Activated gamma-delta T cell treated with Interleukin-2 at 50 U/mL for 16 hours (primary cell): ENCODE data around the gene ILDR1.

Experiments used
- DNase-seq: peaks from one replicate; pipeline ENCODE4 v3.0.0-alpha.2; 2020

The ILDR1 gene

GRCh38 chr3:121992601-121993560 lies 29.2 kb downstream of the ILDR1 start:
- no peak for DNase-seq

GRCh38 chr3:121989943-121990342 lies 32.1 kb downstream of the ILDR1 start:
- no peak for DNase-seq

- no peak for DNase-seq
These were observed 33.9 kb downstream of the ILDR1 start for GRCh38 chr3:121988146-121988545.

- DNase-seq, result no peak
These were observed 36.2 kb downstream of the ILDR1 start for GRCh38 chr3:121985846-121986245.

- DNase-seq, result no peak
These were observed 40.6 kb downstream of the ILDR1 start for GRCh38 chr3:121981473-121981872.

GRCh38 chr3:121980450-121980796 lies 41.6 kb downstream of the ILDR1 start:
- DNase-seq, result no peak

- no peak for DNase-seq
These were observed 42.2 kb downstream of the ILDR1 start for GRCh38 chr3:121979734-121980449.

GRCh38 chr3:121979246-121979645 lies 42.8 kb downstream of the ILDR1 start:
- DNase-seq, result no peak

GRCh38 chr3:121976727-121977126 lies 45.3 kb downstream of the ILDR1 start:
- no peak for DNase-seq

- no peak for DNase-seq
These were observed 46.2 kb downstream of the ILDR1 start for GRCh38 chr3:121975702-121976302.

- DNase-seq, result no peak
These were observed 47.4 kb downstream of the ILDR1 start for GRCh38 chr3:121974601-121975111.

GRCh38 chr3:121970047-121970446 lies 52.0 kb downstream of the ILDR1 start:
- DNase-seq, result no peak

GRCh38 chr3:121969631-121970030 lies 52.4 kb downstream of the ILDR1 start:
- DNase-seq, result no peak

GRCh38 chr3:121963608-121964007 lies 58.4 kb downstream of the ILDR1 start:
- no peak for DNase-seq

GRCh38 chr3:121962443-121962842 lies 59.6 kb downstream of the ILDR1 start:
- DNase-seq, result no peak

GRCh38 chr3:121961283-121961682 lies 60.8 kb downstream of the ILDR1 start:
- no peak for DNase-seq

GRCh38 chr3:121958801-121959200 lies 63.2 kb downstream of the ILDR1 start:
- DNase-seq, result no peak

GRCh38 chr3:121957674-121958415 lies 64.2 kb downstream of the ILDR1 start:
- no peak for DNase-seq

GRCh38 chr3:121956363-121956762 lies 65.7 kb downstream of the ILDR1 start:
- no peak for DNase-seq

GRCh38 chr3:121951291-121951919 lies 70.6 kb downstream of the ILDR1 start:
- no peak for DNase-seq

- DNase-seq, result no peak
These were observed 73.4 kb downstream of the ILDR1 start for GRCh38 chr3:121948641-121949040.

- DNase-seq, result no peak
These were observed 78.6 kb downstream of the ILDR1 start for GRCh38 chr3:121943431-121943830.
